Panc1 (cell line): ENCODE data around the gene CCDC88A.

Experiments used
- POLR2AphosphoS5 ChIP-seq: IDR thresholded peaks from 2 replicates; pipeline ENCODE4 v1.6.1; 2012; ENCODE audit warnings: mild to moderate bottlenecking, low read depth, low read length, moderate library complexity
- SIN3A ChIP-seq: IDR thresholded peaks from 2 replicates; pipeline ENCODE4 v1.6.1; 2012; ENCODE audit warnings: low read depth, mild to moderate bottlenecking, low read length, moderate library complexity, borderline replicate concordance; ENCODE audit not compliant: insufficient read depth
- TCF7L2 ChIP-seq: IDR thresholded peaks from 2 replicates; pipeline ENCODE4 v1.6.1; 2011; ENCODE audit warnings: mild to moderate bottlenecking, low read depth, low read length, inconsistent platforms
- TF ChIP-seq, protein P1 (sequence below): fragments of 450-650 bp; IDR thresholded peaks from 2 replicates; pipeline ENCODE4 v1.5.1; 2017; ENCODE audit warnings: mild to moderate bottlenecking
- TF ChIP-seq, protein P2 (sequence below), 2 experiments: IDR thresholded peaks; 2 replicates each; pipeline ENCODE4 v1.6.1; 2011 to 2012; ENCODE audit warnings: low read depth in 2 of 2, control low read depth in 1 of 2, low read length in 1 of 2, mild to moderate bottlenecking in 1 of 2, moderate library complexity in 1 of 2; ENCODE audit not compliant: insufficient read depth in 1 of 2

DNA sequence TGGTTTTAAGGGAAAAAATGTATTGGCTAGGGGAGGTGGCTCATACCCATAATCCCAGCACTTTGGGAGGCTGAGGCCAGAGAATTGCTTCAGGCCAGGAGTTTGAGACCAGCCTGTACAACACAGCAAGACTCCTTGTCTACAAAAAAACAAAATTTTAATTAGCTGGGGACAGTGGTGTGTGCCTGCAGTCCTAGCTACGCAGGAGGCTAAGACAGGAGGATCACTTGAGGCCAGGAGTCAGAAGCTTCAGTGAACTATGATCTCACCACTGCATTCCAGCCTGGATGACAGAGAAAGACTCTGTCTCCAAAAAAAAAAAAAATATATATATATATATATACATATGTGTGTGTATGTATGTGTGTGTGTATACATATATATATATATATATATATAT, 18.5 kb downstream of the CCDC88A start:
- TF ChIP-seq, protein P1, sequence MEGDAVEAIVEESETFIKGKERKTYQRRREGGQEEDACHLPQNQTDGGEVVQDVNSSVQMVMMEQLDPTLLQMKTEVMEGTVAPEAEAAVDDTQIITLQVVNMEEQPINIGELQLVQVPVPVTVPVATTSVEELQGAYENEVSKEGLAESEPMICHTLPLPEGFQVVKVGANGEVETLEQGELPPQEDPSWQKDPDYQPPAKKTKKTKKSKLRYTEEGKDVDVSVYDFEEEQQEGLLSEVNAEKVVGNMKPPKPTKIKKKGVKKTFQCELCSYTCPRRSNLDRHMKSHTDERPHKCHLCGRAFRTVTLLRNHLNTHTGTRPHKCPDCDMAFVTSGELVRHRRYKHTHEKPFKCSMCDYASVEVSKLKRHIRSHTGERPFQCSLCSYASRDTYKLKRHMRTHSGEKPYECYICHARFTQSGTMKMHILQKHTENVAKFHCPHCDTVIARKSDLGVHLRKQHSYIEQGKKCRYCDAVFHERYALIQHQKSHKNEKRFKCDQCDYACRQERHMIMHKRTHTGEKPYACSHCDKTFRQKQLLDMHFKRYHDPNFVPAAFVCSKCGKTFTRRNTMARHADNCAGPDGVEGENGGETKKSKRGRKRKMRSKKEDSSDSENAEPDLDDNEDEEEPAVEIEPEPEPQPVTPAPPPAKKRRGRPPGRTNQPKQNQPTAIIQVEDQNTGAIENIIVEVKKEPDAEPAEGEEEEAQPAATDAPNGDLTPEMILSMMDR = no peak
- TF ChIP-seq, protein P2, sequence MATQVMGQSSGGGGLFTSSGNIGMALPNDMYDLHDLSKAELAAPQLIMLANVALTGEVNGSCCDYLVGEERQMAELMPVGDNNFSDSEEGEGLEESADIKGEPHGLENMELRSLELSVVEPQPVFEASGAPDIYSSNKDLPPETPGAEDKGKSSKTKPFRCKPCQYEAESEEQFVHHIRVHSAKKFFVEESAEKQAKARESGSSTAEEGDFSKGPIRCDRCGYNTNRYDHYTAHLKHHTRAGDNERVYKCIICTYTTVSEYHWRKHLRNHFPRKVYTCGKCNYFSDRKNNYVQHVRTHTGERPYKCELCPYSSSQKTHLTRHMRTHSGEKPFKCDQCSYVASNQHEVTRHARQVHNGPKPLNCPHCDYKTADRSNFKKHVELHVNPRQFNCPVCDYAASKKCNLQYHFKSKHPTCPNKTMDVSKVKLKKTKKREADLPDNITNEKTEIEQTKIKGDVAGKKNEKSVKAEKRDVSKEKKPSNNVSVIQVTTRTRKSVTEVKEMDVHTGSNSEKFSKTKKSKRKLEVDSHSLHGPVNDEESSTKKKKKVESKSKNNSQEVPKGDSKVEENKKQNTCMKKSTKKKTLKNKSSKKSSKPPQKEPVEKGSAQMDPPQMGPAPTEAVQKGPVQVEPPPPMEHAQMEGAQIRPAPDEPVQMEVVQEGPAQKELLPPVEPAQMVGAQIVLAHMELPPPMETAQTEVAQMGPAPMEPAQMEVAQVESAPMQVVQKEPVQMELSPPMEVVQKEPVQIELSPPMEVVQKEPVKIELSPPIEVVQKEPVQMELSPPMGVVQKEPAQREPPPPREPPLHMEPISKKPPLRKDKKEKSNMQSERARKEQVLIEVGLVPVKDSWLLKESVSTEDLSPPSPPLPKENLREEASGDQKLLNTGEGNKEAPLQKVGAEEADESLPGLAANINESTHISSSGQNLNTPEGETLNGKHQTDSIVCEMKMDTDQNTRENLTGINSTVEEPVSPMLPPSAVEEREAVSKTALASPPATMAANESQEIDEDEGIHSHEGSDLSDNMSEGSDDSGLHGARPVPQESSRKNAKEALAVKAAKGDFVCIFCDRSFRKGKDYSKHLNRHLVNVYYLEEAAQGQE (IDR thresholded peaks at IDR 0.05; ENCODE audit: insufficient read depth in 1 of 2, low read depth in 2 of 2, low read length in 1 of 2) = no peak
- no peak for TF ChIP-seq SIN3A
- TF ChIP-seq POLR2AphosphoS5 = no peak
- TF ChIP-seq TCF7L2 = no peak
